Effector memory CD8-positive, alpha-beta T cell (primary cell): ENCODE measurements around the gene RUFY2.
A peak's percentile ranks its signal among the peaks of the same experiment; 100 is the strongest.

Source experiments
- ATAC-seq: fragments of 150-1000 bp; cut with Tn5 transposase; replicated peaks from 2 replicates; pipeline ENCODE4 v1.10.0; 2021; ENCODE audit warnings: mild to moderate bottlenecking, moderate library complexity
- DNase-seq, 3 experiments: peaks; one replicate each; pipeline ENCODE4 v3.0.0; 2021
- H3K27ac Mint-ChIP-seq, 2 donors: one replicate each; pipeline ENCODE4 v1.8.0; 2022; ENCODE audit warnings: mild to moderate bottlenecking in 2 of 2, mixed read lengths in 2 of 2, moderate library complexity in 2 of 2
- H3K27me3 Mint-ChIP-seq, 2 donors: one replicate each; pipeline ENCODE4 v1.8.0; 2022; ENCODE audit warnings: mixed read lengths in 2 of 2
- H3K36me3 Mint-ChIP-seq: one replicate; pipeline ENCODE4 v1.8.0; 2022; ENCODE audit warnings: mild to moderate bottlenecking, moderate library complexity, mixed read lengths; ENCODE audit not compliant: insufficient read depth
- H3K4me1 Mint-ChIP-seq, 2 donors: one replicate each; pipeline ENCODE4 v1.8.0; 2022; ENCODE audit warnings: low read depth in 2 of 2, mixed read lengths in 2 of 2
- H3K4me3 Mint-ChIP-seq, 2 donors: one replicate each; pipeline ENCODE4 v1.8.0; 2022; ENCODE audit warnings: mild to moderate bottlenecking in 2 of 2, mixed read lengths in 2 of 2, moderate library complexity in 2 of 2
- H3K9me3 Mint-ChIP-seq, 2 donors: one replicate each; pipeline ENCODE4 v1.8.0; 2022; ENCODE audit warnings: mixed read lengths in 2 of 2

Gene RUFY2

DNA sequence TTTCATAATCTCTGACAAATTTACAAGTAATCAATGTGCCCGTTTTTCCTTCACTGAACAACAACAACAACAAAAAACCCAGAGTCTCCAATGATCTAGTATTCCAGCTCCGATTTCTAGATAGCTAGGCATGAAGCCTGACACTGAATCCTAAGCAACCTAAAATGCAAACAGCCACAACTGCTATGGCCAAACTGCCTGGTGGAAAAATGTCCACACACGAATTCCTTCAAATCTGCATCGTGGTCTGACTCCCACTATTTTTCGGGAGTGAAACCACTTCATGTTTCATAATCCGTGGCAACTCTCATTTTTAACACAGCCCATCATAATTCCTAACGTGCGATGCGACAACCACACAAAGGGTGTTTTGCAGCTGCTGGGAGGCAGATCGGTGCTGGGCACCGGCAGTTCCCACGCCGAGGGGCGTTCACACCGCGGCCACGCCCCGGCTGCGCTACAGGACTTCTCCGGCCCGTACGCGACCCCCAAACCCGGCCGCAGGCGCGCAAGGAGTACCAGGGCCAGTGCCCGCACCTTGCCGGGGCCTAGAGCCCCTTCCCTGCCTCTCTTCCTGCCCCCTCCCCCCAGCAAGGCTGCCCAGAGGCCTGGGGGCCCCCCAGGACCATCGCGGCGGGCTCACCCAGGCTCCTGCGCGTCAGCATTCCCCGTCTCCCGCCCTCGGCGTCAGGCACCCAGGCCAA lies 814 bp downstream of the RUFY2 start:
- H3K9me3 Mint-ChIP-seq = no peaks in the 10 kb centered on the region
- H3K4me3 Mint-ChIP-seq = peak overlapping the region; percentile 87 to 94

GRCh38 chr10:68403701-68404100 lies 3.4 kb downstream of the RUFY2 start:
- H3K27ac Mint-ChIP-seq = no peak overlapping the region
- no peaks in the 10 kb centered on the region for H3K27me3 Mint-ChIP-seq
- no peak for ATAC-seq
- DNase-seq = no peak
- no peak overlapping the region for H3K4me3 Mint-ChIP-seq
- peaks cover 13 to 28% of the 10 kb centered on the region in 2 donors for H3K4me1 Mint-ChIP-seq
- H3K9me3 Mint-ChIP-seq = no peaks in the 10 kb centered on the region
- H3K36me3 Mint-ChIP-seq = peaks cover 33% of the 10 kb centered on the region

More for the DNA sequence above, 814 bp downstream of the RUFY2 start:
- no peak for DNase-seq
- ATAC-seq = peak; percentile 11
- H3K4me1 Mint-ChIP-seq = peaks cover 13 to 23% of the 10 kb centered on the region in 2 donors
- H3K36me3 Mint-ChIP-seq = peaks cover 11% of the 10 kb centered on the region
- peak overlapping the region; percentile 92 for H3K27ac Mint-ChIP-seq
- no peaks in the 10 kb centered on the region for H3K27me3 Mint-ChIP-seq

- Mint-ChIP-seq H3K27me3 (no peaks in the 10 kb centered on the region), H3K4me1 (peaks cover 11 to 28% of the 10 kb centered on the region in 2 donors), H3K9me3 (no peaks in the 10 kb centered on the region), H3K36me3 (peaks cover 32% of the 10 kb centered on the region), H3K27ac (no peak overlapping the region), H3K4me3 (no peak overlapping the region)
- DNase-seq (no peak), ATAC-seq (no peak)
Measured at GRCh38 chr10:68402276-68402675, 4.8 kb downstream of the RUFY2 start.

- Mint-ChIP-seq H3K36me3 (peaks cover 60% of the 10 kb centered on the region), H3K4me3 (no peak overlapping the region), H3K4me1 (peaks cover 0 to 5% of the 10 kb centered on the region in 2 donors), H3K27ac (no peak overlapping the region), H3K27me3 (no peaks in the 10 kb centered on the region), H3K9me3 (no peaks in the 10 kb centered on the region)
- DNase-seq = no peak
- ATAC-seq = no peak
Measured at GRCh38 chr10:68397005-68397404, 10.1 kb downstream of the RUFY2 start.

- Mint-ChIP-seq H3K4me3 (no peak overlapping the region), H3K9me3 (no peaks in the 10 kb centered on the region), H3K4me1 (no peaks in the 10 kb centered on the region), H3K27ac (no peak overlapping the region), H3K36me3 (peaks cover 83% of the 10 kb centered on the region), H3K27me3 (no peaks in the 10 kb centered on the region)
- ATAC-seq (no peak), DNase-seq (no peak)
Measured at GRCh38 chr10:68385740-68386139, 21.3 kb downstream of the RUFY2 start.

DNA sequence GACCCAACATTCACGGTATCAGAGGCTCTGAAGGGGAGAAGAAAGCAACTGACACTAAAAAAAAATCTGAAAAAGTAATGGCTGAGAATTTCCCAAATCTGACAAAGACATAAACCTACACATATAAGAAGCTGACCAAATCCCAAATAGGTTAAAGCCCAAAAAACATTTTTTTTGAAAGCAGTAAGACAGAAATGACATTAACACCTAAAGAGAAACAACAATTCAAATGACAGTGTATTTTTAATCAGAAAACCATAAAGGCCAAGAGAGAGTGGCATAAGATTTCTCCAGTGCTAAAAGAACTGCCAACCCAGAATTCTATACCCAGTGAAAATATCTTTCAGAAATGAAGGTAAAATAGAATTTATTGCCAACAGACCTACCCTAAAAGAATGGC lies 35.5 kb downstream of the RUFY2 start:
- DNase-seq (no peak), ATAC-seq (no peak)
- Mint-ChIP-seq H3K27me3 (no peaks in the 10 kb centered on the region), H3K36me3 (peaks cover 51% of the 10 kb centered on the region), H3K4me3 (no peak overlapping the region), H3K27ac (no peak overlapping the region), H3K9me3 (no peaks in the 10 kb centered on the region), H3K4me1 (peaks cover 0 to 3% of the 10 kb centered on the region in 2 donors)

- H3K9me3 Mint-ChIP-seq = no peaks in the 10 kb centered on the region
- DNase-seq (no peak), ATAC-seq (no peak)
- no peaks in the 10 kb centered on the region for H3K27me3 Mint-ChIP-seq
- no peak overlapping the region for H3K4me3 Mint-ChIP-seq
- peaks cover 30% of the 10 kb centered on the region for H3K36me3 Mint-ChIP-seq
- peaks cover 0 to 3% of the 10 kb centered on the region in 2 donors for H3K4me1 Mint-ChIP-seq
- no peak overlapping the region for H3K27ac Mint-ChIP-seq
Measured at GRCh38 chr10:68367121-68367520, 40.0 kb downstream of the RUFY2 start.

GRCh38 chr10:68366600-68366999 lies 40.5 kb downstream of the RUFY2 start:
- Mint-ChIP-seq H3K36me3 (peaks cover 34% of the 10 kb centered on the region), H3K4me1 (peaks cover 0 to 3% of the 10 kb centered on the region in 2 donors), H3K27ac (no peak overlapping the region), H3K4me3 (no peak overlapping the region), H3K27me3 (no peaks in the 10 kb centered on the region), H3K9me3 (no peaks in the 10 kb centered on the region)
- ATAC-seq = no peak
- no peak for DNase-seq

DNA sequence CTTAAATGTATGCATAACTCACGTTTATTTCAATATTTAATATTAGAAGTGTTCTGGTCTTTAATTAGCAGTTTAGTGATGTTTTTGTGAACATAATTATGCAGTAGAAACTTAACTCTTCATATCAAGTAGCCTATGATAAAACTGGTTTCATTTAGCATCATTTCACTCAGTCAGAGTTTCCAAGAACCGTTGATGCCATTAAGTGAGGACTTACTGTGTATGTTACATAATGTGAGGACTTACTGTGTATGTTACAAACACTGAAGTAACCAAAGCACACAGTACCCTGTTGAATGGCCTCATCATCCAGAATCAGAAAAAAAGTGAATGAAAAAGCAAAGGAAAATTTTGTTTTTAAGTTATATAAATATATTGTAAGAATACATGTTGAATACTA lies 41.5 kb downstream of the RUFY2 start:
- Mint-ChIP-seq H3K27me3 (no peaks in the 10 kb centered on the region), H3K4me3 (no peak overlapping the region), H3K9me3 (no peaks in the 10 kb centered on the region), H3K27ac (no peak overlapping the region), H3K4me1 (peaks cover 0 to 3% of the 10 kb centered on the region in 2 donors), H3K36me3 (peaks cover 25% of the 10 kb centered on the region)
- no peak for ATAC-seq
- no peak for DNase-seq

- Mint-ChIP-seq H3K27me3 (no peaks in the 10 kb centered on the region), H3K27ac (no peak overlapping the region), H3K36me3 (peaks cover 21% of the 10 kb centered on the region), H3K4me1 (no peaks in the 10 kb centered on the region), H3K9me3 (no peaks in the 10 kb centered on the region), H3K4me3 (no peak overlapping the region)
- no peak for ATAC-seq
- DNase-seq = no peak
Measured at GRCh38 chr10:68364101-68364886, 42.8 kb downstream of the RUFY2 start.

- H3K27ac Mint-ChIP-seq = no peak overlapping the region
- H3K4me3 Mint-ChIP-seq = no peak overlapping the region
- no peaks in the 10 kb centered on the region for H3K9me3 Mint-ChIP-seq
- H3K4me1 Mint-ChIP-seq = no peaks in the 10 kb centered on the region
- peaks cover 26% of the 10 kb centered on the region for H3K36me3 Mint-ChIP-seq
- no peaks in the 10 kb centered on the region for H3K27me3 Mint-ChIP-seq
- no peak for ATAC-seq
- no peak for DNase-seq
Measured at GRCh38 chr10:68362590-68362989, 44.5 kb downstream of the RUFY2 start.

DNA sequence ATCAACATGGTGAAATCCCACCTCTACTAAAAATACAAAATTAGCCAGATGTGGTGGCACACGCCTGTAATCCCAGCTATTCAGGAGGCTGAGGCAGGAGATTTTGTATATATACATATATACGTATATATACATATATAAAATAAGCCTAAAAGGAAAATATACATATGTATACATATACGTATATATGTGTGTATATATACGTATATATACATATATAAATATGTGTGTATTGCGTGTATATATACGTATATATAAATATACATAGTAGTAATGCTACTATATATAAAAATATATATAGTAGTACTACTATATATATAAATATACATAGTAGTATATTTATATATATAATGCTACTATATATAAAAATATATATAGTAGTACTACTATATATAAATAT lies 47.9 kb downstream of the RUFY2 start:
- DNase-seq (no peak), ATAC-seq (no peak)
- peaks cover 36% of the 10 kb centered on the region for H3K36me3 Mint-ChIP-seq
- no peak overlapping the region for H3K4me3 Mint-ChIP-seq
- H3K27ac Mint-ChIP-seq = no peak overlapping the region
- H3K27me3 Mint-ChIP-seq = no peaks in the 10 kb centered on the region
- no peaks in the 10 kb centered on the region for H3K9me3 Mint-ChIP-seq
- no peaks in the 10 kb centered on the region for H3K4me1 Mint-ChIP-seq

DNA sequence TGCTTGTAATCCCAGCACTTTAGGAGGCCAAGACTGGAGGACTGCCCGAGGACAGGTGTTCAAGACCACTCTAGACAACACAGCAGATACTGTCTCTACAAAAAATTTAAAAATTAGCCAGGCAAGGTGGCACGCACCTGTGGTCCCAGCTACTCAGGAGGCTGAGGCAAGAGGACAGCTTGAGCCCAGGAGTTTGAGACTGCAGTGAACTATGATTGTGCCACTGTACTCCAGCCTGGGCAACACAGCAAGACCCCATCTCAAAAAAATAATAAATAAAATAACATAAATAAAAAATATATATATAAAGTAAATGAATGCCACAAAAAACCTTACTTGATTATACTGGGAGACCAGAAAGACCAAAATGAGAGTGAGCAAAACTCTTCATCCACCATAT lies 53.5 kb downstream of the RUFY2 start:
- peaks cover 0 to 1% of the 10 kb centered on the region in 2 donors for H3K4me1 Mint-ChIP-seq
- no peak overlapping the region for H3K4me3 Mint-ChIP-seq
- H3K27ac Mint-ChIP-seq = peak overlapping the region in 1 of 2 donors; percentile 5
- H3K27me3 Mint-ChIP-seq = no peaks in the 10 kb centered on the region
- H3K36me3 Mint-ChIP-seq = peaks cover 47% of the 10 kb centered on the region
- H3K9me3 Mint-ChIP-seq = no peaks in the 10 kb centered on the region
- DNase-seq (no peak), ATAC-seq (no peak)

- Mint-ChIP-seq H3K27me3 (no peaks in the 10 kb centered on the region), H3K4me3 (no peak overlapping the region), H3K27ac (peak overlapping the region; percentile 52 to 55), H3K4me1 (peaks cover 0 to 3% of the 10 kb centered on the region in 2 donors), H3K9me3 (no peaks in the 10 kb centered on the region), H3K36me3 (peaks cover 75% of the 10 kb centered on the region)
- peak; percentile 72 for ATAC-seq
- DNase-seq = peak; percentile 20 to 53 (median 37)
Measured at GRCh38 chr10:68348265-68348741, 58.8 kb downstream of the RUFY2 start.
